NK-92 (cell line): ENCODE results near the gene CDH3.

Experiments used
- DNase-seq: peaks from one replicate; lab custom pipeline; 2025; ENCODE audit not compliant: unreplicated experiment; lab: John Stamatoyannopoulos, UW

CDH3 gene

GRCh38 chr16:68646953-68647659, 2.0 kb downstream of the CDH3 start:
- DNase-seq: no peak

DNA sequence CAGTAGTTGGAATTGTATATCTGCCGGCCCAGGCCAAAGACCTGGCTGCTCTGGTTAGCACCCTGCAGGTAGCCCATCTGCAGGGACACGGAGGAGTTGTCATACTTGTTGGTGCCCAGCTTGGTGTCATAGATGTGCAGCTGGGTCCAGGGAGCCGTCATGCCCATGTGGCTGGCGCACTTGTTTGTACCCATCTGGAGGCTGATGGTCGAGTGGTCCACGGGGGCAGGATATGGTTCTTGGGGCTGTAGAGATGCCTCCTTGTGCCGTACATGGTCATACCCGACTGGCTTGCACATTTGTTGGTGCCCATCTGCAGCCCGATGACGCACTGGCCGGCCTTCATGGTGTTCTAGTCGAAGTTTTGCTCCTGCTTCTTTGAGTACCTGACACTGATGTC, 6.0 kb downstream of the CDH3 start:
- DNase-seq: no peak

- DNase-seq: no peak
Observed at GRCh38 chr16:68652659-68653058, 7.5 kb downstream of the CDH3 start.

GRCh38 chr16:68655806-68656205, 10.7 kb downstream of the CDH3 start:
- DNase-seq: no peak

DNA sequence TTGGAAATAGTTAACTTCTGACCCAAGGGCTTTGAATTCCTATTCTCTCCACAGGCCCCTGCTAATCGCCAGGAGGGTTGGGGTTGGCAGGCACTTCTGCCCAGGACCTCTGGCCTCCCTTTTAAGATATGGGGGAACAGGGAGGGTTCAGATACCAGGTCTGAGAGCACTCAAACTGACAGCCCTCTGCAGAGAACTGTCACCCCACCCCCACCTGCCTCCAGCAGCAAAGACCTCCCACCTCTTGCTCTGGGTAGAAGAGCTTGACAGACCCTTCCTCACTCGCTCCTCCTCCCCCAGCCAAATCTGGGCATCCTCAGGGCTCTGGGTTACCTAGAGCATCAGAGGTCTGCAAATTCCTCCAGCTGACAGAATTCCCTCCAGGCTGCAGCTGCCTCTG, 11.6 kb downstream of the CDH3 start:
- no peak for DNase-seq

DNA sequence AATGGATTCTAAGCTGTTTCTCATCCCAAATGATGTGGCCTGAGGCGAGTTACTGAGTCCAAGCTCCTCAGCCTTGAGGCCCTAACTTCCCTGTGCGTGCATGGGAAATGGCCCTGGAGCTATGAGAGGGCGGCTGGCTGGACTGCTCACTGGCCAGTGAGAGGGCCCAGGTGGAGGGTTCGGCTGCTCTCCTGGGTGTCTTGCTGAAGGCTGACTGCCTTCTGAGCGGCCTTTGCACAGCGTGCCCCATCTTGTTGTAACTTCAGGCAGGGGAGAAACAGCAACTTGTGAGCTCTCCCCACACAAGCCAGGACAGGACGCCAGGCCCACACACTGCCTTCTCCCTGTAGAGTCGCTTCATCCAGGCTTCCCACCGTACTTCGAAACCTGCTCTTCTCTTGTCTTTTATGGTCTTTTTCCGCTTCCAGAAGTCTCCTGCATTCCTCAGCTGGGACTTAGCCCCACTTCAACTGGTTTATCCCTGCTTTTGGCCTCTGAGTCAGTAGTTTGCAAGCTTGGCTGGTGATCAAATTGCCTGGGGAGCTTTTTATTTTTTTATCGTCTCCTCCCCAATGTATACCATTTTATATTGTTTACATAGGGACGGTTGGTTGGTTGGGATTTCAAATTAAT, 13.3 kb downstream of the CDH3 start:
- no peak for DNase-seq

- no peak for DNase-seq
Observed at GRCh38 chr16:68658974-68659360, 13.9 kb downstream of the CDH3 start.

DNA sequence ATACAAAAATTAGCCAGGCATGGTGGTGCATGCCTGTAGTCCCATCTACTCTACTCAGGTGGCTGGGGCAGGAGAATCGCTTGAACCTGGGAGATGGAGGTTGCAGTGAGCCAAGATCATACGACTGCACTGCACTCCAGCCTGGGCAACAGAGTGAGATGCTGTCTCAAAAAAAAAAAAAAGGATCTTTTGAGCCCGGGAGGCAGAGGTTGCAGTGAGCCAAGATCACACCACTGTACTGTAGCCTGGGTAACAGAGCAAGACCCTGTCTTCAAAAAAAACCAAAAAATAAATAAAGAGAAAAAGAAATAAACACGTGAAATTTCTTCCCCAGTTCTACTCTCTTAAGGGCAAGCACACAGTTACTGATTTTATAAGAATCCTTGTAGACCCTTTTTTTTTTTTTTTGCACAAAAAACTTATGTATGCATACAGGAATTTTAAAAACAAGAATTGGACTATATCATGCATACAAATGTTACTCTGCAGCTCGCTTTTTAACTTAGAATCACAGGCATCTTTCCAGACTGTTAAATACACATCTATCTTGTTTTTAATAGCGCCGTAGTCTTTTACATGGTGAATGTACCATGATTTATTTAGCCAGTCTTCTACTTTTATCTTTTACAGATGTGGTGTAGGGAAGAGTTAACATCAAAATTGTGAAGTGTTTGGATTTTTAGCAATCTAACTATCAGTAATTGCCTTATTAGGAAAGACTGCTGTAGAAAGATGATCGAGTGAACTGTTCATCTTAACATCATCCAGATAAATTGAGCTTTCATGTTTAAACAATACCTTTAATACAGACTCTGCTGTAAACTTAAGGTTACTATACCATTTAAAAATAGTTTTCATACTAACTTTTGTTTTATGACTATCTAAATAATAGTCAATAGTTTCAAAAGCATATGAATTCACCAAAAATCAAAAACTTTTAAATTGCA, 14.6 kb downstream of the CDH3 start:
- no peak for DNase-seq

DNA sequence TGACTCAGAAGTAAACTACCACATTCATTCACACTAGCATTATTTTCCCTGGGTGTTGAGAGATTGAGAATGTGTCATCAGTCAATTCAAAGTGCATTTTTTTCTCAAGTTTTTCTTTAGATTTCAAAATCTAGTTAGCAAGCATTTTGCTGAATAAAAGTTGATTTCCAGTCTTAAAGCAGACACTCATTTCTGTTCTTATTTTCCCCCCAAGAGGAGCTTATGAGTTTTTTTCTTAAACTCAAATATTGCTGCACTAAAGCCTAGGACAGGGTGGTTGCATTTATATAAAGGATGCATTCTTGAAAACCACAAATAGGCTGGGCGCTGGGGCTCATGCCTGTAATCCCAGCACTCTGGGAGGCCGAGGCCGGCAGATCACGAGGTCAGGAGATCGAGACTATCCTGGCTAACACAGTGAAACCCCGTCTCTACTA, 15.3 kb downstream of the CDH3 start:
- no peak for DNase-seq

DNA sequence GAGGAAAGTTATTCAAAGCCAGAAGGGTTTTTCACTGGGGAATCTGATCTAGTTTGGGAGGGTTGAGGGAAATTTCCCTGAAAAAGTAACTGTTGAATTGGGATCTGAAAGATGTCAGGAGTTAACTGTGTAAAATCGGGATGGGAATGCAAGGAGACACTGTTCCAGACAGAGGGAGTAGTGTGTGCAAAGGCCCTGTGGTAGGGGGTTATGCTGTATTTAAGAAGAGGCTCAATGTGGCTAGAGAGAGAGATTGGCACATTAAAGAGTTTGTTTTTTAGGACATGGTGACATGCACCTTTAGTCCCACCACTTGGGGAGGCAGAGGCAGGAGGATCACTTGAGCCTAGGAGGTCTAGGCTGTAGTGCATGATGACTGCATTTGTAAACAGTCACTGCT, 16.9 kb downstream of the CDH3 start:
- no peak for DNase-seq

- DNase-seq: no peak
Observed at GRCh38 chr16:68664297-68664696, 19.2 kb downstream of the CDH3 start.

DNA sequence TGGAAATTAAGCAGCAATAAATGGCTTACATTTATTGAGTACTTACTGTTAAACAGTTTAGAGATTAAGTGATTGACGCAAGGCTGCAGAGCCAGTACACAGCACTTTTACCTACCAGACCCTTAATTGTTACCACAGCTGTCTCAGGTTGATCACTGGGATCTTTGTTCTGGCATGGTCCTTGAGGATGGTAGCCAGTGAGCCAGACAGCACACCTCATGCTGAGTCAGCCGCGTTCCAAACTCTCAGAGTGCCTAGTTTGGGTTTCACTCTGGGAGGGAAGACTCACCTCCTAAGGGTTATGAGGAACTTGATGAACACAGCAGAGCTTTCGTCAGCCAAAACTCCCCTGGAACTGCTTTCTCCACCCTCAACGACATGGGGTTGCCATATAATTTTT, 20.4 kb downstream of the CDH3 start:
- no peak for DNase-seq

DNA sequence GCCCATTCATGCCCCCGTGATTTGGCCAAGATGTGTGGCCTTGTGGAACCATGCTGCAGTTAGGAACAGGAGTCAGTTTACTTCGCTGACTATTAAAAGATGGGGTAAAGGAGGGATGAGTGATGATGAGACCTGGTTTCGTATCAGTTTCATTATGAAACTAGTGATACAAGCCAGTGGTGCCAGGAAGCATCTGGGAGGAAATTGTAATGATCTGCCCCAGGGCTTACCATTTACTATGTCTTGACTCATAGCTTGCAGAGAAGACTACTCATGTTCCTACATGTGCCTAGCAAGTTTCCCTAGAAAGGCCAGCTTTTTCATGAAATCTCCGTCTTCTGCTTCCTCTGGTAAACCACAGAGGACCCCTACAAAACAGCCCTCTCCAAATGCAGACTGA, 23.2 kb downstream of the CDH3 start:
- DNase-seq: no peak

DNA sequence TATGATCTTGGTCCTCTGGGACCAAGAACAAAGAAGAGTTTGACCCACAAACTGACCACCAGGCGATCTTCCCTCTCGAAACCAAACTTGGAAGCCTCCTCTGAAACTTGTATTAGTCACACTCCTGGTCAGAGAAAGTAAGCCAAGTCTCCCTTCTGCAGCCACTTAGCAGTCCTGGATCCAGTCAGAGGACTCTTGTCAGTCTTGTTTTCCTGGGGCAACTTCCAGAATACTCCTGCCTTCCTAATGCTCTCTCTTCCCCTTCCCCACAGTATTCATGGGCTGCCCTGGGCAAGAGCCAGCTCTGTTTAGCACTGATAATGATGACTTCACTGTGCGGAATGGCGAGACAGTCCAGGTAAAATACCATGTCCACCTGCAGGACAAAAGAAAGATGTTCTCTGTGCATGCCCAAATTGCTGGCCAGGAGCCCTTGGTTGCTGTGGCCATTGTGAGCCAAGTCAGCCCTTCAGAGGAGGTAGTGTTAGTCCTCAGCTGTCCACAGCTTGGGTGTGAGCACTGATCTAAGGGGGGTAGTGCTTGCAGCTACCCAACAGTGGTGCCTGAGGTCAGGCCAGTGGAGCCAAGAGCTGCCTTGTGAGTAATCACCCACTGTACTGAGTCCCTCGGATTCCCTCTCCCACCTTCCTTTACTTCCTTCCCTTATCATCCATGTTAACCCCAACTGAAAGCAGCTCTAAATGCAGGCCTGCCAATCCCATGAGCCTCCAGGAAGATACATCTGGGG, 31.2 kb downstream of the CDH3 start:
- DNase-seq: no peak

DNA sequence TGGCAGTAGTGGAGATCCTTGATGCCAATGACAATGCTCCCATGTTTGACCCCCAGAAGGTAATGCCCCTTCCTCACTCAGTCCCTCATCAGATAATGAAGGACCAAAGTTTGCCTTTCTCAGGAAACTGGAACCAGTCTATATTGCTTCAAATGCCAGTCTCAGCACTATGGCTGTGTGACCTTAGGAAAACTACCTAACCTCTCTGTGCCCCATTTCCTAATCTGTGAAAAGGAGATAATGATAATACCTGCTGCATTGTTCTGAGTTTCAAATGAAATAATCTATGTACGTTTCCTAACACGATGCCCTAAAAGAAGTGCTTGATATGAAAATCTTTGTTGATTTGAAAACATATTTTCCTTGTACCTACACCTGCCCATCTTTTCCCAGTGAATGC, 35.9 kb downstream of the CDH3 start:
- no peak for DNase-seq

DNA sequence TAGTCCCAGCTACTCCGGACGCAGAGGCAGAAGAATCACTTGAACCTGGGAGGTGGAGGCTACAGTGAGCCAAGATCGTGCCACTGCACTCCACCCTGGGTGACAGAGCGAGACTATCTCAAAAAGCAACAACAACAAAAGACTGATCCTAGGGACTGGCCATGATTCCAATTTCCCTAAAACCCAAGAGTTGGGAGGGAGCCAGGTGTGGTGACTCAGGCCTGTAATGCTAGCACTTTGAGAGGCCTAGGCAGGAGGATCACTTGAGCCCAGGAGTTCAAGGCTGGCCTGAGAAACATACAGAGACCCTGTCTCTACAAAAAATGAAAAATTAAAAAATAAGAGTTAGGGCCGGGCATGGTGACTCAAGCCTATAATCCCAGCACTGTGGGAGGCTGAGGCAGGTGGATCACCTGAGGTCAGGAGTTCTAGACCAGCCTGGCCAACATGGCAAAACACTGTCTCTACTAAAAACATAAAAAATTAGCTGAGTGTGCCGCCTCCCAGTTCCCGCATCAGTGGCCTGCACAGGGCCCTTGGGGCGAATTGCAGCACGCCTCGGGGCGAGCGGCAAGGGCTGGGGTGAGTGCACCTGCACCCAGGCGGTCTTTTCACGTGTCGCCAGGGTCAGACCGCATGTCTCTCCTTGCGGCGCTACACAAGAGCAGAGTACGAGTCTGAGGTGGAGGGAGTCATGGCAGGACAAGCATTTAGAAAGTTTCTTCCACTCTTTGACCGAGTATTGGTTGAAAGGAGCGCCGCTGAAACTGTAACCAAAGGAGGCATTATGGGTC, 40.8 kb downstream of the CDH3 start:
- DNase-seq: no peak

GRCh38 chr16:68686905-68687304, 41.8 kb downstream of the CDH3 start:
- DNase-seq: no peak

- DNase-seq: no peak
Observed at GRCh38 chr16:68689921-68690320, 44.8 kb downstream of the CDH3 start.

DNA sequence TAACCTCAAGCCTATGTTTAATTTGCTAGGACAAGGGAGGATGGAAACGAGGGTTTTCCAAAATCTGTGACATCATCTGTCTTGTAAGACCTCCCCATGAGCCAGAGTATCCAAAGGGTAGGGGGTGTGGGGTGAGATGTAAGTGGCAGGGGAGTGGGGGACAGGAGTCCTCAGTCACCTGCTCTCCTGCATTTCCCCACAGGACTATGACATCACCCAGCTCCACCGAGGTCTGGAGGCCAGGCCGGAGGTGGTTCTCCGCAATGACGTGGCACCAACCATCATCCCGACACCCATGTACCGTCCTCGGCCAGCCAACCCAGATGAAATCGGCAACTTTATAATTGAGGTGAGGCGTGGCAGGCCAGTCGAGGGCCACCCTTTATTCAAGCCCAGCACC, 50.5 kb downstream of the CDH3 start:
- DNase-seq: no peak

DNA sequence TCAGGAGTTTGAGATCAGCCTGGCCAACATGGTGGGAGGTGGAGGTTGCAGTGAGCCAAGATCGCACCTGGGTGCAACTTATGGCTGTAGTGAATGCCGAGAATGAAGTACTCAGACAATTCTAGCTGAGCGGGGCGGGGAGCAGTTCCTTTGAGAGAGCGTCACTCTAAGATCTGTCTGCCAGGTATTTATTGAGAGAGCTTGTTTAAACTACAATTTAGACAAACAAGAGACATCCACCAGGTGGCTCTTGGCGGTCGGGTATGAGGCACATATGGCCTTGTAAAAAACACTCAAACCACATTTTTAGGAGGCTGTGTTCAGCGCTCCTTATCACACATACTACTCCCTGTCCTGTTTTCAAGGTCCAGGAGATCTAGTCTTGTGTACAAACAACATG, 51.4 kb downstream of the CDH3 start:
- DNase-seq: no peak
